OCI-LY7 (cell line): ENCODE data around the gene TALDO1. TPM values are rescaled to one million over a fixed set of nuclear protein-coding genes. Genes with fewer than 3 reads are reported as not detected.

Experiments
- BruUV-seq: library from RNA; stranded (reverse); fragments of 400-500 nt; replicated peaks from 2 replicates; lab custom pipeline; 2021; lab: Mats Ljungman, UMichigan
- CTCF ChIA-PET: fragments of 300-600 bp; sonication (Branson Sonifier 250); formaldehyde crosslinking; loops from one replicate; lab custom pipeline; 2022; ENCODE audit warnings: antibody characterized with exemption; ENCODE audit not compliant: unreplicated experiment; lab: Charles Lee
- POLR2A ChIA-PET: fragments of 300-600 bp; sonication (Branson Sonifier 250); formaldehyde crosslinking; loops from one replicate; lab custom pipeline; 2022; ENCODE audit warnings: antibody characterized with exemption; lab: Charles Lee
- DNase-seq: peaks from one replicate; pipeline ENCODE4 v3.0.0-alpha.2; 2015; ENCODE audit warnings: low spot score
- H2AFZ ChIP-seq: fragments of 200-600 bp; sonication (generic), shearing (Covaris generic); 2 replicates; pipeline ENCODE4 v1.6.1; 2014; ENCODE audit warnings: mild to moderate bottlenecking, antibody characterized with exemption, low read length, moderate library complexity
- H3K27ac ChIP-seq: fragments of 200-600 bp; sonication (generic); 2 replicates; pipeline ENCODE4 v1.5.1; 2014; ENCODE audit warnings: mixed run types, low read depth, mild to moderate bottlenecking, moderate library complexity, low read length, inconsistent platforms; ENCODE audit not compliant: poor library complexity, severe bottlenecking
- H3K36me3 ChIP-seq: fragments of 200-600 bp; sonication (generic); 2 replicates; pipeline ENCODE4 v1.6.1; 2014; ENCODE audit warnings: mild to moderate bottlenecking, antibody characterized with exemption, low read length, moderate library complexity, mixed read lengths; ENCODE audit not compliant: insufficient read depth
- H3K4me1 ChIP-seq: fragments of 200-600 bp; sonication (generic); 2 replicates; pipeline ENCODE4 v1.5.1; 2014; ENCODE audit warnings: mild to moderate bottlenecking, low read length; ENCODE audit not compliant: insufficient read depth, poor library complexity, severe bottlenecking
- H3K4me2 ChIP-seq: fragments of 200-600 bp; sonication (generic); 2 replicates; pipeline ENCODE4 v1.6.1; 2014; ENCODE audit warnings: mild to moderate bottlenecking, low read length
- H3K4me3 ChIP-seq: fragments of 200-600 bp; sonication (generic); 2 replicates; pipeline ENCODE4 v1.5.1; 2014; ENCODE audit warnings: mild to moderate bottlenecking, low read depth, low read length; ENCODE audit not compliant: poor library complexity, severe bottlenecking
- H3K79me2 ChIP-seq: fragments of 200-600 bp; sonication (generic); 2 replicates; pipeline ENCODE4 v1.6.1; 2016; ENCODE audit warnings: low read depth, mild to moderate bottlenecking, low read length, moderate library complexity, mixed read lengths; ENCODE audit not compliant: insufficient read depth
- H3K9me2 ChIP-seq: fragments of 200-600 bp; sonication (generic); 2 replicates; pipeline ENCODE4 v1.6.1; 2016; ENCODE audit warnings: mild to moderate bottlenecking, low read length, mixed read lengths; ENCODE audit not compliant: insufficient read depth
- H3K9me3 ChIP-seq: fragments of 200-600 bp; sonication (generic); 2 replicates; pipeline ENCODE4 v1.6.1; 2014; ENCODE audit warnings: mild to moderate bottlenecking, mixed run types, low read length, mixed read lengths
- H4K20me1 ChIP-seq: fragments of 200-600 bp; sonication (generic); 2 replicates; pipeline ENCODE4 v1.6.1; 2014; ENCODE audit warnings: mild to moderate bottlenecking, antibody characterized with exemption, low read length, moderate library complexity, mixed read lengths; ENCODE audit not compliant: insufficient read depth
- CTCF ChIP-seq: fragments of 200-600 bp; sonication (generic); conservative IDR thresholded peaks from 2 replicates; pipeline ENCODE4 v1.5.1; 2014; ENCODE audit warnings: mild to moderate bottlenecking, antibody characterized with exemption, low read length, moderate library complexity, mixed read lengths
- EZH2phosphoT487 ChIP-seq: fragments of 200-600 bp; sonication (generic); IDR thresholded peaks from 2 replicates; pipeline ENCODE4 v1.6.1; 2018; ENCODE audit warnings: low read depth, borderline replicate concordance, mild to moderate bottlenecking, mixed run types, antibody characterized with exemption, low read length, moderate library complexity, mixed read lengths
- intact Hi-C: fragments of 100-400 bp; cut with micrococcal nuclease; formaldehyde crosslinking; loops from one replicate; pipeline ENCODE4 v1.10.0; 2022; ENCODE audit not compliant: unreplicated experiment
- total RNA-seq, 2 experiments: library from RNA; depleted of rRNA in 1 of 2; stranded (reverse); fragments of >200 nt in 1 of 2; shearing (Covaris generic) in 1 of 2; gene quantifications; 2 replicates each; pipeline ENCODE4 v1.2.3, GENCODE V29; 2014 to 2022

The TALDO1 gene
- total RNA-seq, 2 experiments from 2014 or later = 172 to 226 TPM

DNA sequence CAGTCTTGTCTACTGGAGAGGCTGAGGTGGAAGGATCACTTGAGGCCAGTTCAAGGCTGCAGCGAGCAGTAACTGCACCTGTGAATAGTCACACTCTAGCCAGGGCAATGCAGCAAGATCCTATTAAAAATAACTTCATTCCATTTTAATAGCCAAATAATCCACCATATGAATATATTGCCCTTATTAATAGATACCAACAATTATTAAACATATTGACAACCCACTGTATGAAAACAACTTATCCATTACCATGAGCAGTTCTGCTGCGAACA lies 19.6 kb downstream of the TALDO1 start:
- no peak for TF ChIP-seq EZH2phosphoT487
- TF ChIP-seq CTCF = no peak
- DNase-seq = no peak
- no TSS peak for BruUV-seq
- Histone ChIP-seq H2AFZ (no peak overlapping the region), H3K4me2 (no peak overlapping the region), H3K9me3 (no peaks in the 10 kb centered on the region), H3K36me3 (peaks cover 88% of the 10 kb centered on the region), H3K4me3 (no peak overlapping the region), H4K20me1 (no peaks in the 10 kb centered on the region), H3K9me2 (no peaks in the 10 kb centered on the region), H3K4me1 (no peaks in the 10 kb centered on the region), H3K27ac (no peak overlapping the region), H3K79me2 (no peaks in the 10 kb centered on the region)
- CTCF ChIA-PET = no interaction called here
- POLR2A ChIA-PET = no interaction called here
- intact Hi-C loops = no loop called here

- no peaks in the 10 kb centered on the region for H3K4me1 ChIP-seq
- BruUV-seq = TSS peak; percentile 80
- no peak overlapping the region for H2AFZ ChIP-seq
- H3K4me2 ChIP-seq = no peak overlapping the region
- ChIA-PET POLR2A (no interaction called here), CTCF (no interaction called here)
- H3K9me2 ChIP-seq = no peaks in the 10 kb centered on the region
- H3K79me2 ChIP-seq = no peaks in the 10 kb centered on the region
- TF ChIP-seq EZH2phosphoT487 (no peak), CTCF (no peak)
- H3K36me3 ChIP-seq = peaks cover 88% of the 10 kb centered on the region
- H4K20me1 ChIP-seq = no peaks in the 10 kb centered on the region
- no peaks in the 10 kb centered on the region for H3K9me3 ChIP-seq
- H3K4me3 ChIP-seq = no peak overlapping the region
- DNase-seq = no peak
- H3K27ac ChIP-seq = no peak overlapping the region
- intact Hi-C loops = no loop called here
Observed at GRCh38 chr11:767238-767637, 20.0 kb downstream of the TALDO1 start.

DNA sequence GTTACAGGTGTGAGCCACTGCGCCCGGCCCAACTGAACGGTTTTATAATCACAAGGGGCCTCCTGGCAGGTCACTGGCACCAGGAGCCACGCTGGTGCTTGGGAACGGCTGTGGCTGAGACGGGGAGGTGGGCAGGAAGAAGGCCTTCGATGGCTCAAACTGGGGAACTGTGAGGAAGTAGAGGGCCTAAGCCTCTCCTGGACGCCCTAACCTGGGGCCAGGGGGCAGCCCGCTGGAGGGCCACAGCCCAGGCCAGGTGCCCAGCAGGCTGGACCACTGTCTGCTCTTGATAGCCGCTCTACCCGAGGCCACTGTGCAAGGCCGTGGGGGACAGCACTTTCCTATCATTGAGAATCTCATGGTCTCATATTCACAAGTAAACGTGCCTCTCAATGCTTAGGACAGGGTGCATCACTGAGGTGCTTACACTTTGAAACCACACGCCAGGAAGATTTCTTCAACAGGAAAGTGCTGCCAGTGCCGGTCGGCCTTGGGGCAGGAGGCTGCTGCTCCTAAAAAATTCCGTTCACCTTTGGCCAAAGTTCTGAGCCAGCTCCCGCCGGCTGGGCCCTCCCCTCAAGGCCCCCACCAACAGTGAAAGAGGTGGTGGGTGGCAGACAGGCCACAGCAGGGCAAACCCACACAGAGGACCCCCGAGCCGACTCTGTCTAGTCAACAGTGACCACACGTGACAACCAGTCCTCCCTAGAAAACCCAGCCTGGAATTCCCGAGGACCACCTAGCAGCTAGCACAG lies 22.8 kb downstream of the TALDO1 start:
- Histone ChIP-seq H3K79me2 (peaks cover 14% of the 10 kb centered on the region), H3K4me1 (peaks cover 3% of the 10 kb centered on the region), H4K20me1 (no peaks in the 10 kb centered on the region), H3K36me3 (peaks cover 88% of the 10 kb centered on the region), H3K27ac (no peak overlapping the region), H3K9me2 (no peaks in the 10 kb centered on the region), H3K9me3 (no peaks in the 10 kb centered on the region), H3K4me2 (no peak overlapping the region), H3K4me3 (no peak overlapping the region), H2AFZ (no peak overlapping the region)
- POLR2A ChIA-PET = no interaction called here
- no peak for DNase-seq
- no peak for TF ChIP-seq EZH2phosphoT487
- no peak for TF ChIP-seq CTCF
- intact Hi-C loops = no loop called here
- CTCF ChIA-PET = no interaction called here
- BruUV-seq = TSS peak; percentile 55
